HEK293 (cell line): ENCODE data around the gene NR1H2.

Experiments used
- CTCF ChIA-PET: fragments of 350-600 bp; formaldehyde crosslinking; extraction: SDS; loops from one replicate; lab custom pipeline; 2021; ENCODE audit warnings: antibody characterized with exemption; lab: Yijun Ruan, JAX
- POLR2A ChIA-PET: fragments of 300-600 bp; formaldehyde crosslinking; extraction: SDS; loops from one replicate; lab custom pipeline; 2020; ENCODE audit warnings: antibody characterized with exemption, inconsistent platforms; lab: Yijun Ruan, JAX
- H3K27ac ChIP-seq: fragments of 200-500 bp; sonication (Bioruptor generic); 2 replicates; pipeline ENCODE4 v1.5.1; 2014; ENCODE audit warnings: low read depth, low read length, control low read depth, inconsistent platforms; ENCODE audit errors: extremely low read depth
- H3K36me3 ChIP-seq, 2 experiments: fragments of 200-500 bp in 1 of 2; sonication (Bioruptor generic) in 1 of 2; 1 replicate in 1 of 2; 2 replicates in 1 of 2; pipeline ENCODE4 v1.5.1; 2014 to 2017; ENCODE audit warnings: inconsistent platforms in 2 of 2, low read length in 2 of 2; ENCODE audit not compliant: control insufficient read depth in 2 of 2, insufficient read depth in 1 of 2
- H3K4me1 ChIP-seq: fragments of 200-500 bp; sonication (Bioruptor generic); 2 replicates; pipeline ENCODE4 v1.5.1; 2014; ENCODE audit warnings: mild to moderate bottlenecking, low read length, inconsistent platforms; ENCODE audit not compliant: control insufficient read depth, insufficient read depth
- H3K4me3 ChIP-seq: 2 replicates; pipeline ENCODE4 v1.5.1; 2011; ENCODE audit warnings: low read depth, mild to moderate bottlenecking, control low read depth, low read length, moderate library complexity
- H3K9me3 ChIP-seq: fragments of 200-500 bp; sonication (Bioruptor generic); 2 replicates; pipeline ENCODE4 v1.5.1; 2014; ENCODE audit warnings: low read depth, low read length, inconsistent platforms; ENCODE audit not compliant: control insufficient read depth, insufficient read depth
- HOXA7 ChIP-seq: sonication (generic); formaldehyde crosslinking; IDR thresholded peaks from 2 replicates; pipeline ENCODE4 v1.8.1; 2022; ENCODE audit warnings: missing genetic modification reagents, borderline replicate concordance
- KLF1 ChIP-seq: fragments of 450-650 bp; formaldehyde crosslinking; IDR thresholded peaks from 2 replicates; pipeline ENCODE4 v1.5.1; 2016; ENCODE audit warnings: missing biosample characterization, missing genetic modification characterization
- MYNN ChIP-seq: fragments of 450-650 bp; formaldehyde crosslinking; IDR thresholded peaks from 2 replicates; pipeline ENCODE4 v1.5.1; 2016; ENCODE audit warnings: missing biosample characterization, missing genetic modification characterization, borderline replicate concordance
- SCRT2 ChIP-seq: fragments of 450-650 bp; formaldehyde crosslinking; IDR thresholded peaks from 2 replicates; pipeline ENCODE4 v1.5.1; 2016; ENCODE audit warnings: missing biosample characterization, missing genetic modification characterization
- YY1 ChIP-seq: fragments of 450-650 bp; formaldehyde crosslinking; IDR thresholded peaks from 2 replicates; pipeline ENCODE4 v1.5.1; 2018; ENCODE audit warnings: missing biosample characterization, missing genetic modification characterization
- ZBTB1 ChIP-seq: fragments of 450-650 bp; formaldehyde crosslinking; IDR thresholded peaks from 2 replicates; pipeline ENCODE4 v1.5.1; 2016; ENCODE audit warnings: missing biosample characterization, missing genetic modification characterization
- ZBTB10 ChIP-seq: fragments of 450-650 bp; formaldehyde crosslinking; IDR thresholded peaks from 2 replicates; pipeline ENCODE4 v1.5.1; 2016; ENCODE audit warnings: missing biosample characterization, missing genetic modification characterization
- ZFHX2 ChIP-seq: fragments of 450-650 bp; formaldehyde crosslinking; conservative IDR thresholded peaks from 2 replicates; pipeline ENCODE4 v1.5.1; 2016; ENCODE audit warnings: missing biosample characterization, missing genetic modification characterization
- ZFP69B ChIP-seq: fragments of 450-650 bp; formaldehyde crosslinking; IDR thresholded peaks from 2 replicates; pipeline ENCODE4 v1.5.1; 2016; ENCODE audit warnings: missing biosample characterization, missing genetic modification characterization
- ZNF146 ChIP-seq: fragments of 450-650 bp; formaldehyde crosslinking; IDR thresholded peaks from 2 replicates; pipeline ENCODE4 v1.5.1; 2016; ENCODE audit warnings: missing biosample characterization, missing genetic modification characterization
- ZNF302 ChIP-seq: fragments of 450-650 bp; formaldehyde crosslinking; IDR thresholded peaks from 2 replicates; pipeline ENCODE4 v1.5.1; 2016; ENCODE audit warnings: missing biosample characterization, missing genetic modification characterization, low read depth
- ZNF548 ChIP-seq: fragments of 450-650 bp; formaldehyde crosslinking; IDR thresholded peaks from 2 replicates; pipeline ENCODE4 v1.5.1; 2016; ENCODE audit warnings: missing biosample characterization, missing genetic modification characterization
- ZNF560 ChIP-seq: fragments of 450-650 bp; formaldehyde crosslinking; IDR thresholded peaks from 2 replicates; pipeline ENCODE4 v1.5.1; 2017; ENCODE audit warnings: missing biosample characterization, missing genetic modification characterization, borderline replicate concordance
- ZNF561 ChIP-seq: fragments of 450-650 bp; IDR thresholded peaks from 2 replicates; pipeline ENCODE4 v1.5.1; 2018; ENCODE audit warnings: missing biosample characterization, missing genetic modification characterization, borderline replicate concordance
- ZNF596 ChIP-seq: fragments of 450-650 bp; IDR thresholded peaks from 2 replicates; pipeline ENCODE4 v1.5.0; 2018; ENCODE audit warnings: missing biosample characterization, mild to moderate bottlenecking, missing genetic modification characterization, moderate library complexity
- ZNF623 ChIP-seq: fragments of 450-650 bp; formaldehyde crosslinking; IDR thresholded peaks from 2 replicates; pipeline ENCODE4 v1.5.1; 2016; ENCODE audit warnings: missing biosample characterization, missing genetic modification characterization
- ZNF791 ChIP-seq: fragments of 450-650 bp; formaldehyde crosslinking; IDR thresholded peaks from 2 replicates; pipeline ENCODE4 v1.5.1; 2016; ENCODE audit warnings: missing biosample characterization, missing genetic modification characterization
- ZSCAN23 ChIP-seq: fragments of 450-650 bp; formaldehyde crosslinking; IDR thresholded peaks from 2 replicates; pipeline ENCODE4 v1.5.1; 2016; ENCODE audit warnings: missing biosample characterization, missing genetic modification characterization
- ZSCAN4 ChIP-seq: fragments of 450-650 bp; formaldehyde crosslinking; IDR thresholded peaks from 2 replicates; pipeline ENCODE4 v1.5.1; 2017; ENCODE audit warnings: missing biosample characterization, missing genetic modification characterization
- TF ChIP-seq, protein P1 (sequence below): fragments of 450-650 bp; formaldehyde crosslinking; IDR thresholded peaks from 2 replicates; pipeline ENCODE4 v1.5.1; 2016; ENCODE audit warnings: missing biosample characterization, missing genetic modification characterization, borderline replicate concordance
- TF ChIP-seq, protein P2 (sequence below): fragments of 450-650 bp; formaldehyde crosslinking; IDR thresholded peaks from 2 replicates; pipeline ENCODE4 v1.5.1; 2016; ENCODE audit warnings: missing biosample characterization, missing genetic modification characterization

Gene NR1H2

GRCh38 chr19:50377517-50377916, 1.3 kb downstream of the NR1H2 start:
- peaks cover 7 to 52% of the 10 kb centered on the region in 2 experiments; a peak in 2 of 3 replicates for H3K36me3 ChIP-seq
- H3K27ac ChIP-seq, result no peak overlapping the region
- H3K4me1 ChIP-seq, result no peaks in the 10 kb centered on the region
- no peak overlapping the region for H3K4me3 ChIP-seq
- ChIA-PET POLR2A (no interaction called here), CTCF (interaction anchor here (1.2 kb wide), 1 partner anchor 48 kb away, joined by 4 read pairs; the partner anchor contains the start of gene KCNC3)
- H3K9me3 ChIP-seq, result no peaks in the 10 kb centered on the region
- TF ChIP-seq YY1 (tag by site-specific recombination), result no peak
- TF ChIP-seq ZSCAN4 (tag by site-specific recombination), result no peak
- TF ChIP-seq SCRT2 (tag by site-specific recombination), result no peak

DNA sequence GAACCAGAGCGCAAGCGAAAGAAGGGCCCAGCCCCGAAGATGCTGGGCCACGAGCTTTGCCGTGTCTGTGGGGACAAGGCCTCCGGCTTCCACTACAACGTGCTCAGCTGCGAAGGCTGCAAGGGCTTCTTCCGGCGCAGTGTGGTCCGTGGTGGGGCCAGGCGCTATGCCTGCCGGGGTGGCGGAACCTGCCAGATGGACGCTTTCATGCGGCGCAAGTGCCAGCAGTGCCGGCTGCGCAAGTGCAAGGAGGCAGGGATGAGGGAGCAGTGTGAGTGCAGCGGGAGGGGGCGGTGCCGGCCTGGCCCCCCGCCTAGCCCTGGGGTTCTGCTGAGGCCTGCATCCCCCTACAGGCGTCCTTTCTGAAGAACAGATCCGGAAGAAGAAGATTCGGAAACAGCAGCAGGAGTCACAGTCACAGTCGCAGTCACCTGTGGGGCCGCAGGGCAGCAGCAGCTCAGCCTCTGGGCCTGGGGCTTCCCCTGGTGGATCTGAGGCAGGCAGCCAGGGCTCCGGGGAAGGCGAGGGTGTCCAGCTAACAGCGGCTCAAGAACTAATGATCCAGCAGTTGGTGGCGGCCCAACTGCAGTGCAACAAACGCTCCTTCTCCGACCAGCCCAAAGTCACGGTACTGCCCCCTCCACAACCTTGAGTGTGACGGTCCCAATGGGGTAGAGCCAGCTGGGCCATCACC, 2.1 kb downstream of the NR1H2 start:
- Histone ChIP-seq H3K4me3 (no peak overlapping the region), H3K36me3 (peaks cover 7 to 52% of the 10 kb centered on the region in 2 experiments; a peak in 2 of 3 replicates), H3K27ac (no peak overlapping the region), H3K4me1 (0 out of 2 replicates have a peak, but pooled peaks cover under 1% of the 10 kb centered on the region), H3K9me3 (no peaks in the 10 kb centered on the region)
- CTCF ChIA-PET, result no interaction called here
- POLR2A ChIA-PET, result interaction anchor here (0.5 kb wide), 1 partner anchor 1816 kb away, joined by 3 read pairs; no protein-coding TSS in a partner anchor
- TF ChIP-seq, protein P1, sequence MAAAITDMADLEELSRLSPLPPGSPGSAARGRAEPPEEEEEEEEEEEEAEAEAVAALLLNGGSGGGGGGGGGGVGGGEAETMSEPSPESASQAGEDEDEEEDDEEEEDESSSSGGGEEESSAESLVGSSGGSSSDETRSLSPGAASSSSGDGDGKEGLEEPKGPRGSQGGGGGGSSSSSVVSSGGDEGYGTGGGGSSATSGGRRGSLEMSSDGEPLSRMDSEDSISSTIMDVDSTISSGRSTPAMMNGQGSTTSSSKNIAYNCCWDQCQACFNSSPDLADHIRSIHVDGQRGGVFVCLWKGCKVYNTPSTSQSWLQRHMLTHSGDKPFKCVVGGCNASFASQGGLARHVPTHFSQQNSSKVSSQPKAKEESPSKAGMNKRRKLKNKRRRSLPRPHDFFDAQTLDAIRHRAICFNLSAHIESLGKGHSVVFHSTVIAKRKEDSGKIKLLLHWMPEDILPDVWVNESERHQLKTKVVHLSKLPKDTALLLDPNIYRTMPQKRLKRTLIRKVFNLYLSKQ (tag by site-specific recombination), result no peak
- TF ChIP-seq ZBTB10 (tag by site-specific recombination), result no peak
- TF ChIP-seq ZNF560, result no peak
- TF ChIP-seq MYNN (tag by site-specific recombination), result no peak
- no peak for TF ChIP-seq ZNF302 (tag by site-specific recombination)

DNA sequence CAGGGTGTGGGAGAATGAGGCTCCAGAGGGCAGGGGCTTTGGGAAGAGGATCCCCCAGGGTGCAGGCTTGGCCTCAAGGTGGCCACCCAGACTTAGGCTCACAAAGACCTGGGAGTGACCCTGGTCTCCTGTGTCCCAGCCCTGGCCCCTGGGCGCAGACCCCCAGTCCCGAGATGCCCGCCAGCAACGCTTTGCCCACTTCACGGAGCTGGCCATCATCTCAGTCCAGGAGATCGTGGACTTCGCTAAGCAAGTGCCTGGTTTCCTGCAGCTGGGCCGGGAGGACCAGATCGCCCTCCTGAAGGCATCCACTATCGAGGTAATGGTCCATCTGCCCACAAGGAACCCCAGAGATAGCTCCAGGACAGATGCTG, 2.6 kb downstream of the NR1H2 start:
- H3K27ac ChIP-seq, result no peak overlapping the region
- ChIA-PET CTCF (no interaction called here), POLR2A (interaction anchor here (0.5 kb wide), 1 partner anchor 1816 kb away, joined by 3 read pairs; no protein-coding TSS in a partner anchor)
- peaks cover 7 to 52% of the 10 kb centered on the region in 2 experiments; a peak in 2 of 3 replicates for H3K36me3 ChIP-seq
- H3K9me3 ChIP-seq, result no peaks in the 10 kb centered on the region
- no peak overlapping the region for H3K4me3 ChIP-seq
- H3K4me1 ChIP-seq, result 0 out of 2 replicates have a peak, but pooled peaks cover 2% of the 10 kb centered on the region
- no peak for TF ChIP-seq HOXA7
- no peak for TF ChIP-seq KLF1 (tag by site-specific recombination)
- no peak for TF ChIP-seq ZFHX2 (tag by site-specific recombination)
- no peak for TF ChIP-seq ZBTB10 (tag by site-specific recombination)
- TF ChIP-seq ZNF623 (tag by site-specific recombination), result no peak
- no peak for TF ChIP-seq ZNF596 (tag by site-specific recombination)
- TF ChIP-seq ZNF146 (tag by site-specific recombination), result no peak
- TF ChIP-seq ZNF561 (tag by site-specific recombination), result no peak
- TF ChIP-seq, protein P2, sequence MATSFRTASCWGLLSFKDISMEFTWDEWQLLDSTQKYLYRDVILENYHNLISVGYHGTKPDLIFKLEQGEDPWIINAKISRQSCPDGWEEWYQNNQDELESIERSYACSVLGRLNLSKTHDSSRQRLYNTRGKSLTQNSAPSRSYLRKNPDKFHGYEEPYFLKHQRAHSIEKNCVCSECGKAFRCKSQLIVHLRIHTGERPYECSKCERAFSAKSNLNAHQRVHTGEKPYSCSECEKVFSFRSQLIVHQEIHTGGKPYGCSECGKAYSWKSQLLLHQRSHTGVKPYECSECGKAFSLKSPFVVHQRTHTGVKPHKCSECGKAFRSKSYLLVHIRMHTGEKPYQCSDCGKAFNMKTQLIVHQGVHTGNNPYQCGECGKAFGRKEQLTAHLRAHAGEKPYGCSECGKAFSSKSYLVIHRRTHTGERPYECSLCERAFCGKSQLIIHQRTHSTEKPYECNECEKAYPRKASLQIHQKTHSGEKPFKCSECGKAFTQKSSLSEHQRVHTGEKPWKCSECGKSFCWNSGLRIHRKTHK (tag by site-specific recombination), result no peak
- TF ChIP-seq ZBTB1 (tag by site-specific recombination), result no peak
- TF ChIP-seq ZFP69B (tag by site-specific recombination), result no peak
- no peak for TF ChIP-seq ZSCAN23 (tag by site-specific recombination)
- TF ChIP-seq ZNF791 (tag by site-specific recombination), result no peak
- TF ChIP-seq ZNF548 (tag by site-specific recombination), result no peak
